Uterine smooth muscle cell (primary cell): ENCODE data around the gene C4orf54. TPM values are rescaled to one million over a fixed set of nuclear protein-coding genes. Genes with fewer than 3 reads are reported as not detected.

Experiments used
- total RNA-seq: library from RNA; depleted of rRNA; stranded (reverse); fragments of >200 nt; gene quantifications from 2 replicates; pipeline ENCODE4 v1.2.3, GENCODE V29; 2014

C4orf54 gene
- under 0.01 TPM in 1 of 2 replicates, not detected in the other for total RNA-seq

DNA sequence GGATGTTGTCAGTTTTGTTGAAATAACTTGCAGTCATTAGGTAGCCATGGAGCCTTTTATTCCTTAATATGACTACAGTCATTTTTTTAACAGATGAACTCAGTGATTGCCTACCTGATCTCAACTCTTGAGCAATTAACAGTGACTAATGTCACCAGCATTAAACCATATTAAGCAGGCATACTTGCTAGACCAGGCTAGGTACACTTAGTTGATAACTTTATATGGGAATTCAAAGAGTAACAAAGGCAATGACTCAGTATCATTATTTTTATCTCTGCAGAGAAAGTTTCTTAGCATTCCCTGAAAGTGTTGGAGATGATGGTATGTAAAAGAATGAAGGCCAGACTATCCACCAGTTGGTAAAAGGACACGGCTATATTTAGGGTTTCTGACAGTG lies at the start of gene C4orf54:
Gene C4orf54, minus strand, starts transcription at position 31 of the 400 bp plus-strand sequence. CDS start 3,180 bp downstream, outside the sequence.

Other genes starting within 250 kb of the C4orf54 start
- not detected in 2 replicates for gene ADH7, start 222.5 kb downstream of the C4orf54 start, total RNA-seq
- not detected in 2 replicates for gene C4orf17, start 146.8 kb downstream of the C4orf54 start, total RNA-seq
- gene TRMT10A, start 93.8 kb downstream of the C4orf54 start, total RNA-seq: 10.7 and 12.6 TPM in 2 replicates
- 0.11 TPM in 1 of 2 replicates, not detected in the other for gene MTTP, start 83.0 kb downstream of the C4orf54 start, total RNA-seq
- gene DAPP1, start 159.0 kb upstream of the C4orf54 start, total RNA-seq: not detected in 2 replicates
- 39.5 and 45.5 TPM in 2 replicates for gene LAMTOR3, start 236.6 kb upstream of the C4orf54 start, total RNA-seq